ENCODE results near the gene TRMO. TPM values are rescaled to one million over a fixed set of nuclear protein-coding genes. Genes with fewer than 3 reads are reported as not detected.

TRMO gene
- total RNA-seq, 1 experiment from 2014 or later = 8.6 TPM

- no peak overlapping the region for H3K18ac ChIP-seq (ENCODE audit: insufficient read length, low read depth, low read length)
- no peak overlapping the region for H3K9ac ChIP-seq (ENCODE audit: extremely low read depth, insufficient read length, low read length)
- peak overlapping the region; percentile 28 for H3K4me2 ChIP-seq (ENCODE audit: insufficient read depth, insufficient read length, low read length)
- Mint-ChIP-seq H3K27me3 (ENCODE audit: low read depth) (peaks cover 93% of the 10 kb centered on the region), H3K36me3 (ENCODE audit: insufficient read depth in 1 of 3, low read depth in 3 of 3) (peaks cover 0 to 1% (median 0%) of the 10 kb centered on the region in 3 experiments; a peak in 3 of 7 replicates), H3K4me1 (peaks cover 18 to 30% of the 10 kb centered on the region in 2 experiments), H3K9me3 (0 out of 5 replicates have a peak, but pooled peaks cover 3% of the 10 kb centered on the region in 2 experiments), H3K27ac (no peak overlapping the region), H3K4me3 (peak overlapping the region in 1 of 2 experiments; percentile 57; a peak in 1 of 5 replicates)
- no peak overlapping the region for H3T11ph ChIP-seq (ENCODE audit: low read length)
- DNase-seq = no peak
- H4K91ac ChIP-seq (ENCODE audit: insufficient read length, low read depth, low read length) = no peak overlapping the region
- peaks cover 93% of the 10 kb centered on the region for H3K27me3 ChIP-seq (ENCODE audit: insufficient read depth, low read length)
- no peak overlapping the region for H4K5ac ChIP-seq (ENCODE audit: insufficient read length, low read depth, low read length)
- no peaks in the 10 kb centered on the region for H4K20me1 ChIP-seq (ENCODE audit: control insufficient read depth, insufficient read depth, insufficient read length)
- H3K27ac ChIP-seq (ENCODE audit: insufficient read length, low read depth, low read length) = no peak overlapping the region
- H2BK12ac ChIP-seq (ENCODE audit: insufficient read length, low read depth, low read length) = no peak overlapping the region
- H2BK5ac ChIP-seq (ENCODE audit: insufficient read length, low read length) = no peak overlapping the region
- H3K4ac ChIP-seq (ENCODE audit: low read depth, low read length) = no peak overlapping the region
- TF ChIP-seq CTCF (conservative IDR thresholded peaks at IDR 0.05) = no peak
- no peak overlapping the region for H2AFZ ChIP-seq (ENCODE audit: low read length)
- no peaks in the 10 kb centered on the region; the same call in 1 of the 2 replicates for H3K4me1 ChIP-seq (ENCODE audit: insufficient read depth, low read length)
- H3K79me2 ChIP-seq (ENCODE audit: insufficient read depth, low read length) = no peaks in the 10 kb centered on the region
- H3K23ac ChIP-seq (ENCODE audit: insufficient read length, low read depth, low read length) = no peak overlapping the region
- no peaks in the 10 kb centered on the region for H3K9me3 ChIP-seq (ENCODE audit: control insufficient read depth, low read depth, low read length)
- H2BK120ac ChIP-seq (ENCODE audit: low read depth, low read length, poor library complexity, severe bottlenecking) = no peak overlapping the region
- H3K56ac ChIP-seq (ENCODE audit: insufficient read length, low read depth, low read length) = no peak overlapping the region
- H2BK15ac ChIP-seq (ENCODE audit: low read depth, low read length) = no peak overlapping the region; the same call in 1 of the 2 replicates
- no peak overlapping the region for H4K8ac ChIP-seq (replicated peaks; ENCODE audit: insufficient read length, low read depth, low read length)
- H2AK5ac ChIP-seq (ENCODE audit: insufficient read length, low read length) = no peak overlapping the region
- no peak overlapping the region for H2BK20ac ChIP-seq (ENCODE audit: low read depth, low read length, poor library complexity, severe bottlenecking)
- WGBS (ENCODE audit: extremely low coverage, insufficient read length, low lambda C conversion rate) = no CpG with 5 or more reads among the region's 8 CpGs
- H3K23me2 ChIP-seq (ENCODE audit: insufficient read length, low read depth, low read length, poor library complexity, severe bottlenecking) = peaks cover 10% of the 10 kb centered on the region
- no peaks in the 10 kb centered on the region for H3K79me1 ChIP-seq (ENCODE audit: insufficient read depth, low read depth, low read length, poor library complexity, severe bottlenecking)
- H3K14ac ChIP-seq (ENCODE audit: insufficient read depth, low read length) = no peak overlapping the region
Measured at GRCh38 chr9:97855486-97855875, 66.8 kb downstream of the TRMO start.

Measured in H9 (cell line).